HEK293 (cell line): Measurements from ENCODE around the gene KDM4B.

ENCODE experiments used
- CTCF ChIP-seq: fragments of 450-650 bp; formaldehyde crosslinking; IDR thresholded peaks from 2 replicates; pipeline ENCODE4 v1.5.1; 2016; ENCODE audit warnings: missing biosample characterization, missing genetic modification characterization
- KLF10 ChIP-seq: fragments of 450-650 bp; IDR thresholded peaks from 2 replicates; pipeline ENCODE4 v1.5.1; 2018; ENCODE audit warnings: missing biosample characterization, mild to moderate bottlenecking, missing genetic modification characterization
- SETDB1 ChIP-seq: IDR thresholded peaks from one replicate; pipeline ENCODE4 v1.6.1; 2017; ENCODE audit warnings: mild to moderate bottlenecking, low read length, moderate library complexity, mixed read lengths; ENCODE audit not compliant: insufficient read length
- YY1 ChIP-seq: fragments of 450-650 bp; formaldehyde crosslinking; IDR thresholded peaks from 2 replicates; pipeline ENCODE4 v1.5.1; 2018; ENCODE audit warnings: missing biosample characterization, missing genetic modification characterization
- ZNF132 ChIP-seq: fragments of 450-650 bp; formaldehyde crosslinking; IDR thresholded peaks from 2 replicates; pipeline ENCODE4 v1.5.1; 2017; ENCODE audit warnings: missing biosample characterization, missing genetic modification characterization, borderline replicate concordance
- ZNF157 ChIP-seq: fragments of 450-650 bp; formaldehyde crosslinking; IDR thresholded peaks from 2 replicates; pipeline ENCODE4 v1.5.1; 2016; ENCODE audit warnings: missing biosample characterization, missing genetic modification characterization
- ZNF16 ChIP-seq: fragments of 450-650 bp; formaldehyde crosslinking; IDR thresholded peaks from 2 replicates; pipeline ENCODE4 v1.5.1; 2016; ENCODE audit warnings: low read depth, missing biosample characterization, missing genetic modification characterization
- ZNF274 ChIP-seq, 2 experiments: fragments of 200-500 bp in 1 of 2; fragments of 450-650 bp in 1 of 2; sonication (Bioruptor generic) in 1 of 2; formaldehyde crosslinking in 1 of 2; IDR thresholded peaks; 2 replicates each; pipeline versions ENCODE4 v1.5.1 to v1.6.1; 2014 to 2016; ENCODE audit warnings: borderline replicate concordance in 1 of 2, inconsistent platforms in 1 of 2, low read length in 1 of 2, missing biosample characterization in 1 of 2, missing genetic modification characterization in 1 of 2
- ZNF423 ChIP-seq: fragments of 450-650 bp; formaldehyde crosslinking; IDR thresholded peaks from 2 replicates; pipeline ENCODE4 v1.5.1; 2016; ENCODE audit warnings: missing biosample characterization, missing genetic modification characterization
- ZNF670 ChIP-seq: fragments of 450-650 bp; formaldehyde crosslinking; IDR thresholded peaks from 2 replicates; pipeline ENCODE4 v1.5.1; 2016; ENCODE audit warnings: missing biosample characterization, missing genetic modification characterization, low read depth
- ZNF747 ChIP-seq: fragments of 450-650 bp; formaldehyde crosslinking; IDR thresholded peaks from 2 replicates; pipeline ENCODE4 v1.5.1; 2016; ENCODE audit warnings: missing biosample characterization, missing genetic modification characterization
- ZNF768 ChIP-seq: fragments of 450-650 bp; formaldehyde crosslinking; IDR thresholded peaks from 2 replicates; pipeline ENCODE4 v1.5.1; 2018; ENCODE audit warnings: missing biosample characterization, mild to moderate bottlenecking, missing genetic modification characterization
- ZNF785 ChIP-seq: fragments of 450-650 bp; formaldehyde crosslinking; IDR thresholded peaks from 2 replicates; pipeline ENCODE4 v1.5.1; 2016; ENCODE audit warnings: missing biosample characterization, missing genetic modification characterization
- TF ChIP-seq, protein P1 (sequence below): fragments of 450-650 bp; formaldehyde crosslinking; conservative IDR thresholded peaks from 2 replicates; pipeline ENCODE4 v1.5.1; 2016; ENCODE audit warnings: low read depth, missing biosample characterization, missing genetic modification characterization

GRCh38 chr19:5129691-5130090 is 160.8 kb downstream of the KDM4B start:
- TF ChIP-seq, protein P1, sequence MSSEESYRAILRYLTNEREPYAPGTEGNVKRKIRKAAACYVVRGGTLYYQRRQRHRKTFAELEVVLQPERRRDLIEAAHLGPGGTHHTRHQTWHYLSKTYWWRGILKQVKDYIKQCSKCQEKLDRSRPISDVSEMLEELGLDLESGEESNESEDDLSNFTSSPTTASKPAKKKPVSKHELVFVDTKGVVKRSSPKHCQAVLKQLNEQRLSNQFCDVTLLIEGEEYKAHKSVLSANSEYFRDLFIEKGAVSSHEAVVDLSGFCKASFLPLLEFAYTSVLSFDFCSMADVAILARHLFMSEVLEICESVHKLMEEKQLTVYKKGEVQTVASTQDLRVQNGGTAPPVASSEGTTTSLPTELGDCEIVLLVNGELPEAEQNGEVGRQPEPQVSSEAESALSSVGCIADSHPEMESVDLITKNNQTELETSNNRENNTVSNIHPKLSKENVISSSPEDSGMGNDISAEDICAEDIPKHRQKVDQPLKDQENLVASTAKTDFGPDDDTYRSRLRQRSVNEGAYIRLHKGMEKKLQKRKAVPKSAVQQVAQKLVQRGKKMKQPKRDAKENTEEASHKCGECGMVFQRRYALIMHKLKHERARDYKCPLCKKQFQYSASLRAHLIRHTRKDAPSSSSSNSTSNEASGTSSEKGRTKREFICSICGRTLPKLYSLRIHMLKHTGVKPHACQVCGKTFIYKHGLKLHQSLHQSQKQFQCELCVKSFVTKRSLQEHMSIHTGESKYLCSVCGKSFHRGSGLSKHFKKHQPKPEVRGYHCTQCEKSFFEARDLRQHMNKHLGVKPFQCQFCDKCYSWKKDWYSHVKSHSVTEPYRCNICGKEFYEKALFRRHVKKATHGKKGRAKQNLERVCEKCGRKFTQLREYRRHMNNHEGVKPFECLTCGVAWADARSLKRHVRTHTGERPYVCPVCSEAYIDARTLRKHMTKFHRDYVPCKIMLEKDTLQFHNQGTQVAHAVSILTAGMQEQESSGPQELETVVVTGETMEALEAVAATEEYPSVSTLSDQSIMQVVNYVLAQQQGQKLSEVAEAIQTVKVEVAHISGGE (tag by site-specific recombination) = no peak
- TF ChIP-seq KLF10 (tag by site-specific recombination) (no peak), ZNF132 (tag by site-specific recombination) (no peak), ZNF16 (tag by site-specific recombination) (no peak), ZNF747 (tag by site-specific recombination) (no peak), YY1 (tag by site-specific recombination) (no peak), CTCF (tag by site-specific recombination) (no peak), ZNF274 (IDR thresholded peaks at IDR 0.05; ENCODE audit: low read length) (no peak), ZNF274 (tag by site-specific recombination; IDR thresholded peaks at IDR 0.05; ENCODE audit: borderline replicate concordance) (no peak), ZNF785 (tag by site-specific recombination) (no peak), SETDB1 (no peak), ZNF670 (no peak), ZNF423 (no peak), ZNF157 (tag by site-specific recombination) (no peak), ZNF768 (tag by site-specific recombination) (no peak)
